Umbilical cord (tissue), 2 donors: ENCODE measurements around the gene NUDC. TPM values are rescaled to one million over a fixed set of nuclear protein-coding genes. Genes with fewer than 3 reads are reported as not detected.
"Not testable (repeated sequence)": the region's sequence is repeated elsewhere in the genome, so short reads cannot be mapped to it uniquely, and the experiment has no call there.

Source experiments
- DNase-seq: peaks from one replicate; pipeline ENCODE4 v3.0.0-alpha.2; 2015; ENCODE audit warnings: low spot score
- total RNA-seq: library from RNA; depleted of rRNA; stranded (reverse); fragments of >200 nt; gene quantifications from one replicate; pipeline ENCODE4 v1.2.3, GENCODE V29; 2014; ENCODE audit warnings: low replicate concordance; ENCODE audit not compliant: insufficient read depth

Gene NUDC
- total RNA-seq, 1 donor from 2014 or later, result 18.5 TPM

- no peak for DNase-seq
These were observed 10.0 kb upstream of the NUDC start for GRCh38 chr1:26911399-26912146.

- DNase-seq, result no peak
These were observed 9.4 kb upstream of the NUDC start for GRCh38 chr1:26912147-26912490.

GRCh38 chr1:26913389-26913753 is 8.2 kb upstream of the NUDC start:
- DNase-seq, result no peak

- no peak for DNase-seq
These were observed 7.6 kb upstream of the NUDC start, which contains the start of gene NR0B2 for GRCh38 chr1:26913754-26914619. Gene NR0B2, minus strand, starts transcription at chr1:26913975. Its CDS starts 35 bp downstream, at chr1:26913940.

- no peak for DNase-seq
These were observed 6.2 kb upstream of the NUDC start for GRCh38 chr1:26915204-26915842.

- no peak for DNase-seq
These were observed 410 bp upstream of the NUDC start for GRCh38 chr1:26921126-26921539.

- no peak for DNase-seq
These were observed 837 bp downstream of the NUDC start for GRCh38 chr1:26922431-26922729.

- DNase-seq, result no peak
These were observed 1.4 kb downstream of the NUDC start for GRCh38 chr1:26922901-26923300.

- no peak for DNase-seq
These were observed 2.2 kb downstream of the NUDC start for GRCh38 chr1:26923711-26924110.

- DNase-seq, result no peak
These were observed 11.0 kb downstream of the NUDC start for GRCh38 chr1:26932531-26932930.

- no peak for DNase-seq
These were observed 15.3 kb downstream of the NUDC start for GRCh38 chr1:26936823-26937222.

GRCh38 chr1:26938004-26938658 is 16.6 kb downstream of the NUDC start:
- no peak for DNase-seq

GRCh38 chr1:26938659-26939025 is 17.1 kb downstream of the NUDC start:
- DNase-seq, result no peak

- DNase-seq, result no peak
These were observed 19.8 kb downstream of the NUDC start for GRCh38 chr1:26941311-26941710.

- no peak for DNase-seq
These were observed 21.1 kb downstream of the NUDC start for GRCh38 chr1:26942656-26943055.

- no peak for DNase-seq
These were observed 23.6 kb downstream of the NUDC start for GRCh38 chr1:26945138-26945537.

GRCh38 chr1:26945728-26946127 is 24.2 kb downstream of the NUDC start:
- DNase-seq, result no peak

- DNase-seq, result no peak
These were observed 24.7 kb downstream of the NUDC start for GRCh38 chr1:26946270-26946669.

GRCh38 chr1:26948725-26949057 is 27.1 kb downstream of the NUDC start:
- DNase-seq, result not testable (repeated sequence)

- DNase-seq, result peak; percentile 35
These were observed 27.9 kb downstream of the NUDC start for GRCh38 chr1:26949266-26949925.

GRCh38 chr1:26949926-26950319 is 28.4 kb downstream of the NUDC start:
- DNase-seq, result no peak

GRCh38 chr1:26950602-26951001 is 29.1 kb downstream of the NUDC start:
- DNase-seq, result no peak
